ENCODE measurements around the gene LMO7.

The LMO7 gene

DNA sequence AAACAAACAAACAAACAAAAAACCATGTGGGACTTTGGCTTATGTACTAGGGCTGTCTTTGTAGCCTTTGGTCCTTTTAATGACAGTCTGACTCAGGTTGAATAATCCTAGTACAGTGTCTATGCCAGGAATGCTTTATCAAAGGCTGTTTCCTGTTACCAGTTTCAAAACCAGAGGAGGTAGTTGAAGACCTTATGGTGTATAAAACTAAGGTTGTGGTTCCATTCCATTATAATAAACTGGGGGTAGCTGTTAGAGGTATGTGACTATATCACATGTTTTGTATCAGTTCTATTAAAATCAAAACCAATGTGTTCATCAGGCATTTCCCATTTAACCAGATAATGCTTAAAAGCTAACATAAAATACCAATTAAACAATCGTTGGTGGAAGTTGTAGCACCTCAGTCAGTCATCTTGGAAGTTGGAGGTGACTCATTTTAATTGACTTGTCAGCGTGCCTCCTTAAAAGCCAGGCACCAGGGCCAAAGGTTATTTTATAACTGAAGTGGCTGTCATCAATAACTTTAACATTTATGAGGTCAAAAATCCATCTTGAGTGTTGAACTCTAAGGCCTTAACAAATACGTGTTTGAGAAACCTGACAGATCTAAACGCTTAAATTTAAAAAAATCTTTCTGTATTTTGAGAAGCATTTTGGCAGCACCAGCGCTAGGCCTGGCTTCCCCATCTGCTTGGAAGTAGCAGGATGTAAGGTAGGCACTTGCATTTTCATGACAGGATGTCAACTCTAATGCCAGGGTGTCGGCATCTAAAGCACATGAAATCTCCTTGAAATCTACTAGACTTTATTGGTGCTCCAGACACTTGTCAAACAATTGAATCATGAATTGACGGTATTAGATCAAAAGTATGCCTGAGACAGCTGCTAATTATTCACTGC, 162.5 kb downstream of the LMO7 start:
- DNase-seq = no peak

GRCh38 chr13:75800545-75800944, 164.4 kb downstream of the LMO7 start:
- no peak for DNase-seq

DNA sequence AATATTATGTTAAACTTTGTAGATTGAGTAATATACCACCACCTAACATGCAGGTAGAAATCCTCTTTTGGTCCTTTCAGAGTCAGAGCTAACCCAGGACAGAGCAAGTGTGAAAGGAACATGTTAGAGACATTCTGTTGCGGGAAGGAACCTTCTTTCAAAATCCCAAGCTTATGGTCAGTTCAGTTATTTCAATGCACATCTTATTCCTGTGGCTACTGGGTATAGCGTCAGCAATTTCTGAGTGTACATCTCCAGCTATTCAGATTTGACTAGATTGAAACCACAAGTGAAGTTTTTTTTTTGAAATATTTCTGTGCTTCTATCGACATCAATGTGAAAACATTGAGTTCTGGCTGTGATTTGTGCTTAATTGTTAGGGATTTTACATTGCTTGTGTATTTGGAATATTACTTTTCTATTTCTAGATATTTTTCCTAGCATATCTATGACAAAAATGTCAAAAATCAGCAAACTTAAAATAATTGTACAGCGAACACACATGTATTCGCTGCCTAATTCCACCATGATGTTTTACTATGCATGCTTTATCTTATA, 165.3 kb downstream of the LMO7 start:
- DNase-seq = no peak

DNA sequence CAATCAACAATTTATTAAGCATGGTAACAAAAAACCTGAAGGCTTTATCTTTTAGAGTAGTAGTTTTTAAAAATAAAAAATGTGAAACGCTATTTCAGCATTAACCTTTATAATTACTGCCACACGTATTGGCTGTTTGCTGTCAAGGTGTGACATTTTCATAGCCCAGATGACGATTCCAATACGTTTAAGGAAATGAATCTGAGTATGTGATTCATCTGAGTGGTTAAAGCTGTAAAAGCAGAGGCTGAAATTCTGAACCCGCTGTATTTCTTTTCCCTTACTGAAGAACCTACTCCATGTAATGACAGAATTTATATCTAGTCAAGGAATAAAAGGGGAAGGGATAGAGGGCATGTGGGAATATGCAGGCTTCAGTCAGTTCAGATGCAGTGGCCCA, 166.0 kb downstream of the LMO7 start:
- no peak for DNase-seq

DNA sequence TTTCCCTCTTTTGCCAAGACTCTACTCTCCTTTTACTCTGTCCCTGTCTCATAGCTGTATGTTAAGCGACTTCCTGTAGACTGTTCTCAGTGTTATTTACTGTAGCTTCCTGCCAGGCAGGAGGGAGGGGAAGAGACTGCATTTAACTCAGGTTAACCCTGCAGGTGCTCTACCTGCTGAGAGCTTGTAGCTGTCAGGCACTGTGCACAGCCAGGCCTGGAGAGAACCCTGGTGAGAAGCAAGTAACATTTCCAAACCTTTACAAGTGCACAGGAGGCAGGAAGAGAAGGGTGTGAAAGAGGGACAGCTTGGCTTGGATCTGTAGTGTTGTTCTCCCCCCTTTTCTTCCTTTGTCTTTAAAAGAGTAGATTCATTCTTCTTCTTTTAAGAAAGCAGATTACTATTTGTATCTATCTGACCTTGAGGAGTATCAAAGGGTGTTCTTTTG, 167.1 kb downstream of the LMO7 start:
- DNase-seq = no peak

DNA sequence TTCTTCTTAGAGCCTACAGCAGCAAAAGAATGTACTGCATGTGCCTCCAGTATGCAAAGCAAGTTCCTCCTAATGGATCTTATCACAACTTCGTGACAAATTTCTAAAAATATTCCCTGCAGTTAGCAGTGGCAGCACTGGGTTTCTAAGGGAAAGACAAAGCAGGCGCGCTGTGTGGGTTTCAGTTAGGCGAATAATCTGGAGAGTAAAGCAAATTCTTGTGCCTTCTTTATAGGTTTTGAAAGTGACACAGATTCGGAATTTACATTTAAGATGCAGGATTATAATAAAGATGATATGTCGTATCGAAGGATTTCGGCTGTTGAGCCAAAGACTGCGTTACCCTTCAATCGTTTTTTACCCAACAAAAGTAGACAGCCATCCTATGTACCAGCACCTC, 167.9 kb downstream of the LMO7 start:
- DNase-seq = peak in 18 of 56 donors; percentile 1 to 68 (median 25)

GRCh38 chr13:75804605-75805004, 168.5 kb downstream of the LMO7 start:
- DNase-seq = no peak

GRCh38 chr13:75806117-75806516, 170.0 kb downstream of the LMO7 start:
- DNase-seq = no peak

DNA sequence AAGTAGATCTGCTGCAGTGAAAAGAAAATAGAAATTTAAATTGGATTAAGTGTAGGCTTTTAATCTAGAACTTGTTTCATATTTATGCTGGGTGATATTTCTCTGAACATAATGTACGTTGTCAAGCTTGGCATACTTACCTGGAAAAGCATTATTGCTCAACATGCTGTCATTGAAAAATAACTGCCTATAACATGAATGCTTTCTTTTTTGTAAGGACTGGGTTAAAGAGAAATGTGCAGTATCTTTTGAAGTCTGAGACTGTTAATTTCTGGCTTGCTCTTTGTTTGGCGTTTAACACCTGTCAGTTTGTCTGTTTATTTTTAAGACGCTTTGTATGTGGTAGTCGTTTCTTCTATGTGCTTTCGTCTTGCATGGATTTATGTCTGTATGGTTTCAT, 175.2 kb downstream of the LMO7 start:
- no peak for DNase-seq

GRCh38 chr13:75811841-75812240, 175.7 kb downstream of the LMO7 start:
- DNase-seq = no peak

GRCh38 chr13:75812751-75813181, 176.6 kb downstream of the LMO7 start:
- DNase-seq = no peak

DNA sequence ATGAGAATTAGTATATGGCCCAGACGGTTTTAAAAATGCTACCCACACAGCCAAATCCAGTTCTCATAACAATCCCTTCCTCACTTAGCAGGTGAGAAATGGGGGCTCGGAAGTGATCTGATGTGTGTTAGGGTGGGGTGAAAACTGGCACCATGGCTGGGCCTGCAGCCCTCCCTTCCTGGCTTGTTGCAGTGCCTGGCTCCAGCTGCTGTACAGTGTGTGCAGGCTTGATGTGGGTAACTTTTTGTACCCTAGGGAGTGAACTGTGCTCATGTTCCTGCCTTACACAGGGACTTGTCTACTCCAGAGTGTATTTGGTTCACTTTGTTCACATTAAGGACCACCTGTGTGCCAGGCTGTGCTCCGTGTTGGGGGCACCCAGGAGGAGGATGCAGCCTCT, 177.2 kb downstream of the LMO7 start:
- no peak for DNase-seq

- DNase-seq = no peak
These were observed 182.2 kb downstream of the LMO7 start for GRCh38 chr13:75818179-75818967.

GRCh38 chr13:75818968-75819225, 182.8 kb downstream of the LMO7 start:
- DNase-seq = no peak

- peak in 14 of 56 donors; percentile 2 to 55 (median 16) for DNase-seq
These were observed 189.0 kb downstream of the LMO7 start for GRCh38 chr13:75825161-75825560.

DNA sequence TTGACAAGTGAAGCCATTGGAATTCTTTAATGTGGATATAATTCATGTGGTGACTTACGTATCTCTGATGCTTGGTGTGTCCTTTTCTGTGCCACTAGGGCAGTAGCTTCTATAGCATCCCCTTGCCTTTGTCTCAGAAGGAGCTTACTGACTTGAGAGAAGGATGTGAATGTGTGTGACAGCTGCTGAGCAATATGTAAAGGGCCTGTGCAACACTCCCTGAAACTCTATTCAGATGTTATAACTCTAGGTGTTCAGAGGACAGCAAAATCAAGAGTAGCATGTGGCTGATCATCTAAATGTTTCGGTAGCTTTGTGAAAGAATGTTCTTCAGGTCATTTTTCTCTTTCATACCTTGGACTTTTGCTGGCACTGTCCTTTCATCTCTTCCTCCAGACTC, 189.5 kb downstream of the LMO7 start:
- no peak for DNase-seq

DNA sequence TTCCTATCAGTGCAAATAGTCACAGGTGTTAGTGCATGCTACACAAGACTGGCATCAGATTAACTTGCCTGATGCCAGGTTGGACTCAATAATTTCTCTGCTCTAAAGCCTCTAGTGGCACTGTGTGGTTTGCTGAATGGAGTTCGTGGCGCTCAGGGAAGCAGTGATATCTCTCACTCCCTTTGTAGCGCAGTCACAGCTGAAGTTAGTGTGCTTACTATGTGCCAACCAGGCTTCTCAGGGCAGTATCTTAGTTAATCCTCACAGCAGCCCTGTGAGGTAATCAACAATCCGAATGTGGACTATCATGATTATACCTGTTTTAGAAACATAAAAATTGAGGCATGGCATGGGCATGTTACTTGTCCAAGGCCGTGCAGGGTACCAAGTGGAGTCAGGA, 190.3 kb downstream of the LMO7 start:
- no peak for DNase-seq

- DNase-seq = no peak
These were observed 193.7 kb downstream of the LMO7 start for GRCh38 chr13:75829830-75830229.

- no peak for DNase-seq
These were observed 194.7 kb downstream of the LMO7 start for GRCh38 chr13:75830842-75831241.

GRCh38 chr13:75831389-75831788, 195.3 kb downstream of the LMO7 start:
- no peak for DNase-seq

GRCh38 chr13:75832812-75833211, 196.7 kb downstream of the LMO7 start:
- DNase-seq = no peak

GRCh38 chr13:75836441-75836840, 200.3 kb downstream of the LMO7 start:
- no peak for DNase-seq
